GM18867 (cell line): Measurements from ENCODE around the gene PTPN12.

ENCODE experiments used
- ATAC-seq: cut with Tn5 transposase; IDR thresholded peaks from one replicate; pipeline ENCODE4 v1.9.1; 2021; ENCODE audit warnings: mild to moderate bottlenecking, moderate library complexity; ENCODE audit not compliant: unreplicated experiment

The PTPN12 gene

GRCh38 chr7:77657427-77658224 is 120.5 kb downstream of the PTPN12 start:
- no peak for ATAC-seq

GRCh38 chr7:77658928-77659327 is 121.8 kb downstream of the PTPN12 start:
- ATAC-seq: no peak

- ATAC-seq: no peak
These were observed 124.7 kb downstream of the PTPN12 start for GRCh38 chr7:77661816-77662215.

GRCh38 chr7:77662869-77663268 is 125.8 kb downstream of the PTPN12 start:
- ATAC-seq: no peak

- no peak for ATAC-seq
These were observed 127.6 kb downstream of the PTPN12 start for GRCh38 chr7:77664715-77665114.

- ATAC-seq: no peak
These were observed 128.1 kb downstream of the PTPN12 start for GRCh38 chr7:77665161-77665560.

- ATAC-seq: no peak
These were observed 130.5 kb downstream of the PTPN12 start for GRCh38 chr7:77667459-77668086.

GRCh38 chr7:77674878-77675277 is 137.8 kb downstream of the PTPN12 start:
- ATAC-seq: peak; percentile 78

GRCh38 chr7:77679608-77680007 is 142.5 kb downstream of the PTPN12 start:
- ATAC-seq: no peak

- ATAC-seq: no peak
These were observed 143.2 kb downstream of the PTPN12 start for GRCh38 chr7:77680266-77680665.

GRCh38 chr7:77684030-77684429 is 146.9 kb downstream of the PTPN12 start:
- ATAC-seq: no peak

- ATAC-seq: no peak
These were observed 148.1 kb downstream of the PTPN12 start for GRCh38 chr7:77685233-77685632.

GRCh38 chr7:77687100-77687746 is 150.1 kb downstream of the PTPN12 start:
- no peak for ATAC-seq

- ATAC-seq: no peak
These were observed 150.7 kb downstream of the PTPN12 start for GRCh38 chr7:77687747-77688144.
